Superior temporal gyrus (tissue), 1 donor: ENCODE results near the gene PLA2G12B.
"Not testable (repeated sequence)": the region's sequence is repeated elsewhere in the genome, so short reads cannot be mapped to it uniquely, and the experiment has no call there.

Source experiments
- DNase-seq: peaks from one replicate; pipeline ENCODE4 v3.0.0-alpha.2; 2016; ENCODE audit errors: extremely low spot score

The PLA2G12B gene

DNA sequence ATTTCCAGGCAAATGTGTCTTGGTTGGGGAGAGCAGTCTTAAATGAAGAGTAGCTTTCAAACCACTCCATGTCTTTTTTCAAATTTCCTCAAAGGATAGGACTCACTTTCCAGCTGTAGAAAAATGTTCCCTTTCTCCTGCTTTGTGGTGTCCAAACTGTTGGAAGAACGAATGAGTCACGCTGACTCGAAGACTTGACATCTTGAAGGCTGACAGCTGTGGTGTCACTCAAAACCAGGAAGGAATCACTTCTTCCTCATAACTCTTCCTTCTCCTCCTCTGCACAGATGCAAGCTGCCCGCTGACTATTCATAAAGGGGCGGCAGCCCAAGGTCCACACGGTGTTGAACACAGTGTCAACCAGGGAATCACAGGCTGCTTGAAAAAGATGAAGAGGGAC lies 19.2 kb downstream of the PLA2G12B start:
- no peak for DNase-seq

- no peak for DNase-seq
These were observed 22.2 kb downstream of the PLA2G12B start for GRCh38 chr10:72932259-72933015.

- no peak for DNase-seq
These were observed 24.3 kb downstream of the PLA2G12B start for GRCh38 chr10:72930276-72930675.

DNA sequence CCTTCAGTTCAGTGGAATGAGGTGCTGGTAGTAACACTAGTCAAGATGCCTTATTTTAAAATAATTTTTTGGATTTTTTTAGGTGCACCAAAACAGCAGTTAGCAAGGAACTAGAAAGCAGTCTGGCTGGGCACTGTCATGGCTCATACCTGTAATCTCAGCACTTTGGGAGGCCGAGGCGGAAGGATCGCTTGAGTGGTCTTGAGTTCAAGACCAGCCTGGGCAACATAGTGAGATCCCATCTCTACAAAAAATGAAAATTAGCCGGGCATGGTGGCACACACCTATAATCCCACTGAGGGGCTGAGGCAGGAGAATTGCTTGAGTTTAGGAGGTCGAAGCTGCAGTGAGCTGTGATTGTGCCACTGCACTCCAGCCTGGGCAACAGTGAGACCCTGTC lies 25.8 kb downstream of the PLA2G12B start:
- DNase-seq, result no peak

DNA sequence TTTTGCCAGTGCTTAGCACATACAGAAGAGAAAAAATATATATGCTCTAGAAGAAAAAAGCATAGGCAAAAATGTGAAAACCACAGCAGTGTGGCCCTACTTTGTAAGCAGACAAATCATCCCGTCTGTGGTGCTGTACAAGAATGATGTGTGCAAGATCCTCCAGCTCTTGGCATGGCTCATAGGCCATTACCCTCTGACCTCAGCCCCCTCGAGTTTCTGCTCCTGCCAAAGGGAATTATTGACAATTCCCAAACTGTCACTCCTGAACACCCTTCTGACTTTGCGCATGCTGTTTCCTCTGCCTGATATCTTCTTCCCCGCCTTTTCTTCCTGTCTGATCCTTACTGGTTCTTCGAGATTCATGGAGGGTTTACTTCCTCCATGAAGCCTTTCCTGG lies 27.1 kb downstream of the PLA2G12B start:
- DNase-seq, result no peak

- no peak for DNase-seq
These were observed 28.6 kb downstream of the PLA2G12B start for GRCh38 chr10:72925951-72926465.

DNA sequence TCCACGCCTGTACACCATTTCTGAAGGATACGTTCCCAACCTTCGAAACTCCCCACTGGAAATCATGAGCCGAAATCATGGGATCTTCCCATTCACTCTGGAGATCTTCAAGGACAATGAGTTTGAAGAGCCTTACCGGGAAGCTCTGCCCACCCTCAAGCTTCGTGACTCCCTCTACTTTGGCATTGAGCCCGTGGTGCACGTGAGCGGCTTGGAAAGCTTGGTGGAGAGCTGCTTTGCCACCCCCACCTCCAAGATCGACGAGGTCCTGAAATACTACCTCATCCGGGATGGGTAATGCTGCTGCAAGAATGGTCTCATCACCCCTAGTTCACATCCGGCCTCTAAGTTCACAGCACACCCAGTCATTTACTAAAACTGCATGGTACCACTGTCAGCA lies 30.3 kb downstream of the PLA2G12B start:
- no peak for DNase-seq

GRCh38 chr10:72921147-72921683 lies 33.4 kb downstream of the PLA2G12B start:
- DNase-seq, result not testable (repeated sequence)

DNA sequence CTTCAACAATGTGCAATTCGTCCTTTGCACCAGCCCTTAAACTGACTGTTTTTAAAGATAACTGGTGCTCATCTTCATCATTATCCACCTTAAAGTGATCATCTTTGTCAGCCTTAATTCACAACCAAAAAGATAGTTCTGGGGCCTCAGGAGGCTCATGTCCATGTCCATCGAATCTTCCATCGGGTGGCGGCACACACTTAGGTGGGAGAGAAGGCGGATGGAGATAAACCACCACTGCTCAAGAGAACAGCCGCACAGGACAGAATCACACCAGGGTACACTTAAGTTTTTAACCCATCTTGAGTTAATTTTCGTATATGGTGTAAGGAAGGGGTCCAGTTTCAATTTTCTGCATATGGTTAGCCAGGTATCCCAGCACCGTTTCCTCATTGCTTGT lies 36.3 kb downstream of the PLA2G12B start:
- no peak for DNase-seq

DNA sequence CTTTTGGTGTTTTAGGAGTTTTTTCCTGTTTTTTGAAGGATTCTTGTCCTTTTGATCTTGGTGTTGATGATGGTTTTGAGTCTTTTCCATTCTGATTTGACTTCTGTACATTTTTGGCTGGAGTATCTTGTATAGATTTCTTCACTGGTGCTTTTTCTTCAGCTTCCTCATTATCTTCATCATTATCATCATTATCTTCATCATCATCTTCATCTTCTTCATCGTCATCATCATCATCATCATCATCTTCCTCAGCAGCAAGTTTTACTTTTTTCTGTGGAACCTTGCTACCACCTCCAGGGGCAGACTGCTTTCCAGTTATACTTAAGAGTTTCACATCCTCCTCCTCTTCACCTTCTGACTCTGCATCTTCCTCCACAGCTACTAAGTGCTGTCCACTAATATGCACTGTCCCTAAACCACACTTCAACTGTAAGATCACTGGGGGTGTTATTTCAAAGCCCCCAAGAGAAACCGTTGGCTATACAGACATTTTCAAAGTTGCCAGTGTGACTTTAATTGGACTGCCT lies 36.7 kb downstream of the PLA2G12B start:
- not testable (repeated sequence) for DNase-seq

- DNase-seq, result not testable (repeated sequence)
These were observed 37.4 kb downstream of the PLA2G12B start for GRCh38 chr10:72917201-72917600.

DNA sequence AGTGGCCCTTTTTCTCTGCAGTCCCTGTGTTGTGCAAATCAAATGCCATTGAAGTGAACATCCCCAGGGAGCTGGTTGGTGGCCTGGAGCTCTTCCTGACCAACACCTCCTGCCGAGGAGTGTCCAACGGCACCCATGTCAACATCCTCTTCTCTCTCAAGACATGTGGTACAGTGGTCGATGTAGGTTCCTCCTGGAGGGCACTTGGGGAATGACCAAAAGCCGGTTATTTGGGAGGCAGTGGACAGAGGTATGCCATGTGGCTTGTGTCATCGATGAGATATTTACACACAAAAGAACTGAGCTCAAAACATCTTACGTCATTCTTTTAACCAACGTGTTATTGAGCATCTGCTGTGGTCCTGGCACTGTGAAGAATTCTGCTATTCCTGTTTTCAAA lies 41.3 kb downstream of the PLA2G12B start:
- DNase-seq, result no peak

GRCh38 chr10:72912736-72913135 lies 41.9 kb downstream of the PLA2G12B start:
- no peak for DNase-seq

GRCh38 chr10:72911758-72912157 lies 42.8 kb downstream of the PLA2G12B start:
- no peak for DNase-seq

DNA sequence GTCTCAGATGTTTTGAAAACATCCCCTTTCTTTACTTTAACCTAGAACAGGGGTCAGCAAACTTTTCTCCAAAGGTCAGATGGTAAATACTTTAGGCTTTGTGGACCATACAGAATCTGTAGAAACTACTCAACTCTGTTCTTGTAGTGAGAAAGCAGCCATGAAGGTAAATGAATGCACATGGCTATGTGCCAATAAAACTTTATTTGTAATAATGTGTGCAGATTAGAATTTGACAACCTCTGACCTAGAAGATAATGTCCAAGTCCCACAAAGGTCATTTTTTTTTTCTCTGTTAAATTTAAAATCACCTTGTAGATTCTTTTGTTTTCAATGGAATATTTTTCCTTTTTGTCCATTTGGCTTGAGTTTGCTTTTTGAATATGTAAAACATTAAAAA lies 43.9 kb downstream of the PLA2G12B start:
- DNase-seq, result no peak

- DNase-seq, result no peak
These were observed 48.2 kb downstream of the PLA2G12B start for GRCh38 chr10:72906446-72906845.

GRCh38 chr10:72904806-72905205 lies 49.8 kb downstream of the PLA2G12B start:
- DNase-seq, result no peak

DNA sequence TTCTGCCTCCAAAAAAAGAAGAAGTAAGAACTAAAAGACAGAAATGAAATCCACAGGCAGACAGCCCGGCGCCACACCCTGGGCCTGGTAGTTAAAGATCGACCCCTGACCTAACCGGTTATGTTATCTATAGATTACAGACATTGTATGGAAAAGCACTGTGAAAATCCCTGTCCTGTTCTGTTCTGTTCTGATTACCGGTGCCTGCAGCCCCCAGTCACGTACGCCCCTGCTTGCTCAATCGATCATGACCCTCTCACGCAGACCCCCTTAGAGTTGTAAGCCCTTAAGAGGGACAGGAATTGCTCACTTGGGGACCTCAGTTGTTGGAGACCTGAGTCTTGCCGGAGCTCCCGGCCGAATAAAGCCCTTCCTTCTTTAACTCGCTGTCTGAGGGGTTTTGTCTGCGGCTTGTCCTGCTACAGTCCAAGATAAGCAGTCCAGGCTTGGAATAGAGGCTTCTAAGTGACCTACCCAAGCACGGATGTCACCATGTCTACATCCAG lies 50.6 kb downstream of the PLA2G12B start:
- DNase-seq, result not testable (repeated sequence)

DNA sequence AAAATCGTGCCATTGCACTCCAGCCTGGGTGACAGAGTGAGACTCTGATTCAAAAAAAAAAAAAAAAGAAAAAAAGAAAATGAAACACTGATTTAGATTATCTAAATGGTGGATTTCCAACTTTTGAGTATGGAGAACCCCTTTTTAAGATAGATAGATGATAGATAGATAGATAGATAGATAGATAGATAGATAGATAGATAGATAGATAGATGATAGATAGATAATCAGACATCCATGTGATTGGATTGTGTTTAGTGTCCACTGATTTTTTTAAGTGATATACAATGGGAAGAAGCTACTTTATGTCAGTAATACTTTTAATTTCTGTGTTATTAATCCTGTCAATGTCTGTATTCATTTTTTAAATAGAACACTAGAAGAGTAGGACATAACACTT lies 55.1 kb downstream of the PLA2G12B start:
- DNase-seq, result no peak

GRCh38 chr10:72898616-72899015 lies 56.0 kb downstream of the PLA2G12B start:
- DNase-seq, result no peak

GRCh38 chr10:72895236-72895850 lies 59.3 kb downstream of the PLA2G12B start:
- no peak for DNase-seq

- DNase-seq, result no peak
These were observed 61.3 kb downstream of the PLA2G12B start, which contains the start of gene OIT3 for GRCh38 chr10:72893136-72893798. OIT3 (plus strand) TSS chr10:72893739; CDS start chr10:72893799, 60 bp downstream.
